Measurements from ENCODE around the gene SFXN5.

Gene SFXN5

DNA sequence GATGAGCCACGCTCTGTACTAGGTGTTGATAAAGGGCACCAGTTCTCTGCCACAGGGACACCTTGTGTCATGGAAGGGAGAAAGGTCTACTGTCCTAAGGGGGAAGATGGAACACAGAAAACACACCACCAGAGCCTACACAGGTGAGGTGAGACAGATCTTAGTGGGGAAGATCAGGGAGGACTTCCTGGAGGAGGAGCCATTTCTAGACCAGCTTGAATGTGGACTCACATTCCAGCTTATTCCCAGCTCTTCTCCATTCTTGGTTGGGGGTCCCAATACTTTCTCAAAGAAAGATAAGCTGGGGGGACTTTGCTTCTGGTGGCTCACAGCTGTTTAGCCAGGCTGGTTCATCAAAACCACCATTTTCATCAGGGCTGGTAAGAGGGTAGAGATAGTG is 118.0 kb downstream of the SFXN5 start:
- DNase-seq = no peak

DNA sequence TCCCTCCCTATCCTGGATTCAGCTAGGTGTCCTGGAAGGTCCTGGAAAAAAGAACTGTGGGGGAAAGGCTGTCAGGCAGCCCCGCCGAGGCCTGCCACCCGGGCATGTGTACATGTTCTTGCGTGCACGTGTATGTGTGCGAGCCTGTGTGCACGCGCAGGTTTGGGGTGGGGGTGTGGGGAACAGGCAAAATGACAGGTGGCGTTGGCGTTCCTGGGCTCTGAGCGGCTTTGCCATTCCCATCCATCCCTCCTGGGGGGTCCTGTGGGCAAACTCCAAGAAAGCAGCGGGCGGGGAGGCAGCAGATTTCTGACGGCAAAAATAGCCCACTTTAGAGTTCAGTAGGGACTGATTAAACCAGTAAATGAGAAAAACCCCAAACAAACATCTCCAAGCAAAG is 118.6 kb downstream of the SFXN5 start:
- DNase-seq = no peak

DNA sequence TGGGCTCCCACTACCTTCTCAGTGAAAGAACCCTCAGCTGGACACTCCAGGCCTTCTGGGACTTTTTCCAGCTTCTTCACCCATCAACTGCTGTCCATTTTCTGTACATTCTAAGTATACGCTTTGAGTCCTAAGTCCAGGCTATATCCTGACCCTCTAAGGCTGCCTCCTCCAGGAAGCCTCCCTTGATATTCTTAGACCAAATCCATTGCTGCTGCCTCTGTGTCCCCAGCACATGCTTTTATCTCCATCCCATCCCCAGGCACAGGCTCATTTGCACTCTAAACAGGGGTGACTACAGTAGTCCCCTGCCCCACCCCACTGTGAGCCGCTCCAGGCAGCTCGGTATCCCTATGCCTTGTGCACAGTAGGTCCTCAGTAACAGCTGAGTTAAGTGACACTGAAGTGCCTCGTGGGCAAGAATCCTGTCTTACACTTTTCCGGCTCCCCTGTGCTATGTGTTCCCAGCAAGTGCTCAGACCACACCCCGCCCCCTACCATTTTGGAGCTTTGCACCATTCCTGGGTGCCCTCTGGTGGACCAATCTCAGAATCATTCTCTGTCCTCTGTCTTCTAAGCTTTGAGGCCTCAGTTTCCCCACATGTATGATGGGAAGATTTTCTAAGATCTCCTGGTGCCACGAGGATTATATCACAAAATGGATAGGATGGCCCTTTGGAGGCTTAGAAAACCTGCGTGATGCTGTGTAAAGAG is 119.2 kb downstream of the SFXN5 start:
- DNase-seq = no peak

DNA sequence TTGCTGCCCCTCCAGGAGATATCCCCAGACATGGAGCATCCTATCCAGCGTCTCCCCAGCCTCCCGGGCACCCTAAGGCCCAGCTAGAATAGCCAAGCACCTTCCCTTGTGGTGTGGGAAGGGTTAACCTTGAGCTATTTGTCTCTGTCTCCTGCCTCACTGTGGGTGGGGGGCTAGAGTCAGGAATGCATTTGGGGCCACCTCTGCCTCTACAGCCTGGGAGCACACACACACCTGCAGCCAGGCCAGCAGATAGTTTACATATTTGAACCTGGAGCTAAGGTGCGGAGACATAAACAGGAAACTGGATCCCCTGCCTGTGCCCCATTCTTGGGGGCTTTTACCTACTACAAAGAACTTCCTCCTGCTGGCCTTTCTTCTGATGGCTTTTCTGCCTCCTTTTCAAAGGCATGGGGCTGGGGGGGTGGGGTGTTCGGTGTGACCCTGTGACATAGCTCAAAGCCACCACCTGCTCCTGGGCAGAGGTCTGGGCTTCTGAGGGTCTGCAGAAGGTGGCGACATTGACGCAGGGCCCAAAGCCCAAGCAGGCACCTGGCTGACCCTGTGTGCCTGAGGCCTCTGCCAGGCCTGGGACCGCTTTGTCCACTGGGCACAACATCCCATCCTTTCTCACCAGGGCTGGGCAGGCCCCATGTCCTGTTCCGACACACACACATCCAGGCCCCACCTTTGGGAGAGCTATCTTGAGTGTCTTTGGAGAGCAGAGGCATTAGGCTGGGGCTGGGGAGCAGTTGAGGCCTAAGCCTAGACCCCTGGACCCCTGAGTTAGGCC is 120.0 kb downstream of the SFXN5 start:
- no peak for DNase-seq

DNA sequence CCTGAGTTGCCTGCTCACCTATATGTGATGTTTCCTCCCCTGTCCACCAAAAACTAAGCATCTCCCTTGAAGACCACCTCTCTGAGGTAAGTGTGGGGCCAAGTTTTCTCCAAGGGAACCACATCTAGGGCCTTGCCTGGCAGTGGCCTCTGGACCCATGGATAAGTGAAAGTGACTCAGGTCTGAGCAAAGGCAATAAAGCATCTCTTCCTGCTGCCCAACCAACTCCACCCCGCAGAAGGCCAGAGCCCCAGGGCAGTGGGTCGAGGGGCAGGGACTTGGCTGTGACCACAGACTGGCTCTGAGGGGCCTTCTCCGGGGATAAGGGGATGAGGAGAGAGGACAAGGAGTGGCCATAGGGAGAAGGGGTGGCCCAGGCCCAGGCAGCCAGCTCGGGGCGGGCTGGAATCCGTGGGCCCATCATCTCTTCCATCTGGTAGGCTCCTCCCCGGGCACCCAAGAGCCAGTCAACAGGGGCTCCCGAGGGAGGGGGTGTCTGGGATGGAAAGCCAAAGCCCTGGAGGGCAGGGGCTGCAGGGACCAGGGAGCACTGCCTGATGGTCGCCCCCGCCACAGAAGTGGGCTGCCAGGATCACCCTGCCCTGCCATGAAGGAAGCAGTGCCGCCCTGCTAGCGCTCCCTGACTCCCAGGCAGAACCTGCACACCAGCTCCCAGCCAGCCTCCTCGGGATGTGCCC is 120.8 kb downstream of the SFXN5 start:
- no peak for DNase-seq

DNA sequence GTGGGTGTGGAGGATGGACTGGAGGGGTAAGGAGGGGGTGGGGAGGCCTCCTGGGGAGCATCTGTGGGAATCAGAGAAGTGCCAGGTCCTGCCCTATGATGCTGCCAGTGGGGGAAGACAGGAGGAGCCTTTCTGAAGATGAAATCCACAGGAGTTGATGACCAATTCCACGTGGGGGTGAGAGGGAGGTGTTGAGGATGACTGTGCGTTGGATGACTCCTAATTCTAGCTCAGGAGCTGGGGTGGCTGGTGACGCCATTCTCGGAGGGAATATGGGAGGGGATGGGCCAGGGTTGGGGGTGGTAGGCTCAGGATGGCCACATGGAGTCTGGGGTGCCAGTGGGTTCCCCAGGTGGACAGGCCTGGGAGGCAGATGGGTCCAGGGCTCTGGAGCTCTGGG is 121.9 kb downstream of the SFXN5 start:
- DNase-seq = no peak

DNA sequence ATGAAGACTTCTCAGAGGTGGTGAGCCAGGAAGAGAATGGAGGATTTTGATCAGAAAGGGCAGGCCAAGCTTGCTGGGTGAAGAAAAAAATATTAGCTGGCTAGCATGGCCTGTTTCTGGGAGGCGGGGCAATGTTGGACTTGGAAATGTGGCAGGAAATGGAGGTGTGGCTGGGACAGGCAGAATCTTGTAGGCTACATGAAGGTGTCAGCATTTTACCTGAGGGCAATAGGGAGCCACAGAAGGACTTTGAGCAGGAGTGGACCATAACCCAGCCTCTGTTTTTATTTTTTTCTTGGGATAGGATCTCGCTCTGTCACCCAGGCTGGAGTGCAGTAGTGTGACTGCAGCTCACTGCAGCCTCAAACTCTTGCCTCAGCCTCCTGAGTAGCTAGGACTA is 122.5 kb downstream of the SFXN5 start:
- no peak for DNase-seq

DNA sequence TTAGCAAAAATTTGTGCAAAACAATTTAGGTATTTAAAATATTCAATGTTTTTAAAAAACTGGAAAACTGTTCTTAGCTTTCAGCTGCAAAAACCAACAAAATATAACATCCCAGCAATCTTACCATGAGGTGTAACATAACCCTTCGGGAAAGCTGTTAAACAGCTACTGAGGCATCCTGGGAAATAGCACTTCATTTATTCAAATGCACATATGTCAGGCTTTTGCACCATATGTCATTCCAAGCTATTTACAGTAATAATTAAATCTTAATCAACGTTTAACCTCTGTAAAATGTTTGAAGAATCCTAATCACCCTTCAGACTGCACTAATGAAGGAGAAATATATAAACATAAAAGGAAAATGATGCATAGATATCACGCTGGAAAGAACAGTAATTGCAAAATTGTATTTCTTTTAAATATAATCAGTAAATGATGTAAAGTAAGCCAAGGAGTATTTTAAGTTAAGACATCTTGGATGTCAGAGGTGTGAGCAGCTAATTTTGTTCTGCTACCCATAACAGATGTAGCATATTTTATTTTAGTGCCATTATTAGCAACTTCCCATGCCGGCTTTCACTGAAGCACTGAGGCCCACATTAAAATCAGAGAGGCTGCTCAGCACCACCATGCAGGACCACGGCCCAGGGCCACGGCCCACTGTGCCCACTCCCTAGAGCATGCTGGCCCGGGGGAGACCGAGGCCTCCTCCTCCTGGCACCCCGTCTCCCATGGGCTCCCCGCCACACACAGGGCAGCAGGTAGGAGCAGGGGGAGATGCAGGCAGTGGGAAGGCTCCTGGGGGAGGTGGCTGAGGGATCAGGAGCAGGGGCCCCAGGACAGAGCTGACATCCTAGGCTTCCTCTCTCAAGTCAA is 123.3 kb downstream of the SFXN5 start:
- DNase-seq = no peak

DNA sequence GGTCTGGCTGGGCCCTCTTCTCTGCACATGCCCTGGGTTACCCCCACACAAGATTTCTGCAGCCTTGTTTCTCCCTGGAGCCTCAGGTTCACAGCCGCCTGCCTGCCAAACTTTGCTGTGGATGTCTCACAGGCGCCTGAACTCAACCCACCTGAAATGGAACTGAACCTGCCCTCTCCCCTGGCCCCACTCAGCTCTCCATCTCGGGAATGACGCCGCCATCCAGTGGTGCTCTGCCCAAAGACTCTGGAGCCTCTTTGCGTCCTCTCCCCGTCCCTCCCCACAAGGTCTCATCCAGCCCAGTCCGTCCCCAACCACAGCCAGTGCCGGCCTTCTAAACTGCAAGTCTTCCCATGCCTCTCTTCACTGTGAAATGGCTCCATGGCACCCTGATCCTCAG is 125.0 kb downstream of the SFXN5 start:
- no peak for DNase-seq

DNA sequence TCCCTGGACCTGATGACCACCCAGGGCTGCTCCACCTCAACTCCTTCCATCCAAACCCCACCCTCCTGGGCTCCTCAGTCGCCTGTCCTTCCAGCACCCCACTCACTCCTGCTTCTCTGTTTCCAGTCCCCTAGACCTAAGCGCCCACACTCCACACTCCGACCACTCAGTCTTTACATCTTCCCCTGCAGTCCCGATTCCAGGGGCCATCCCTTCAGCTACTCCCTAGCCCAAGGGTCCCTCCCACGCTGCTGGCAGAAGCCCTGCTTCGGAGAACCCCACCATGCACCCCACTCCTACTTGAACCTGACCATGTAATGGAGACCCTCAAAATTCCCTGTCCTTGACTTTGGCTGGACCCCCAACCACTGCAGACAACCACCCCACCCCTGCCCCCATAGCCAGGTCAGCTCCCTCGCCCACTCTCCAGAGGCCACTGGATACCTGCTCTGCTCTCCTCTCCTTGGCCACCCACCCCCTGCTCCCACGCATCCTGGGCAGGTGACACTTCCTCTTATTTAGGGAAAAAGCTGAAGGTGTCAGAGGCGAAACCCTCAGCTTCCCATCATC is 126.0 kb downstream of the SFXN5 start:
- DNase-seq = no peak

DNA sequence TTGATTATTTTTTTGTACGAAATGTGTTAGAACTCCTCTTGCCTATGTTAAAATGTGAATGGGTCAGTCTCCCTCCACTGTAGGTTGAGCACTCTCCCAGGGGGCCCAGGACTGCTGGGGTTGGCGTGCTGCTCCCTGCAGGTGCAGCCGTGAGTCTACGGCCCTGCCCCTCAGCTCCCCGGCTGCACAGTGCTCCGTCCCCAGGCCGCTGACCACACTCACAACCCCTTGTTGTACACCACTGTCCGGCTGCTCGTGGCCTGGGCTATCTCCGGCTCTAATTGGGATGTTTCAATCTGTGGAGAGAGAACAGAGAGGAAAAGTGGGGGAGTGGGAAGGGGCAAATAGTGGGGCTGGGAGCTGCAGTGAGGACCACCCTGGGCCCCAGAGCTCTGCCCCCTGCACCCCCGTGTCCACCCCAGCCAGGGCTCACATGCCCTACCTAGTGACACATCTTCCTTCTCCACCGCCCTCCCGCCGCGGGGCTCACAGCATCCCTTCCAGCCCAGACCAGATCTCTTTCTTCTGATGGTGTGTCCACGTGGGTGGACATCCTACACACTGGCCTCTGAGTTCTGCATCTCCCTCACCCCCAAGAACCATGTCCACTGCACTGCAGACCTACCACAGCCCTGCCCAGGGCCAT is 126.6 kb downstream of the SFXN5 start:
- no peak for DNase-seq

DNA sequence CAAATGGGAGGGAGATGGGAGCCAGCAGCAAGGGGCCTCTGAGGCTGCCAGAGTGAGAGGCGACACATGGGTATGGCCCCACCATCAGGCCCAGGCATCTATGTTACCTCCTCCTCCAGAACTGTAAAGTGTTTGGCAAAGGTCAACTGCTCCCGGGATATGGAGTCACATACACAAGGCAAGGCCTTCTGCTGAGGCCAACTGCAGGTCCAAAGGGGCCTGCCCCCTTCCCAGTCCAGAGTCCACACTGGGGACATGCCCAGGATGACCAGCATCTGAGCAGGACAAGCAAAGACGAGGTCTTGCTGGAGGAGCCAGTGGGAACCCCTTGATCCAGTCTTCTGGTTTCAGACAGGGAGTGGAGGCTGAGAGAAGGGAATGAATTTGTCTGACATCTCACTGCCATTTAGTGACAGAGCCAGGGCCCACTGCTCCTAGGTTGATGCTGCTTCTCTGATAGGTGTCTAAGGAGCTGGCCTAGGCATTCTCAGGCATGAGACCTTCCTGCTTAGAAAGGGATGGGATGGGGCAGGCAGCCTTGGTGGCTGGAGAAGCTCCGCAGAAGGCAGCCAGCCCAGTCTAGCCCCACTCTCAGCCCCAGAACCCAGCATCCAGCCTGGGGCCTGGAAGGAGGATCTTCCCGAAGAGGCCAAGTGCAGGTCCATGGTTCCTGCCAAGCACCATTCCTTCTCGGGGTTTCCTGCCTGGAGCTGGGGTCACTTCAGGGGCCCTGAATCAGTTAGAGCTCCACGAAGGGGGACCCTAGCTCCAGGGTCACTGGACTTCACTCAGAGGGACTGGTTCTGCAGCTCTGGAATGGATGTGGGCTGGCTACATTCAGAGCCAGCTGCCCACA is 127.7 kb downstream of the SFXN5 start:
- DNase-seq = no peak

DNA sequence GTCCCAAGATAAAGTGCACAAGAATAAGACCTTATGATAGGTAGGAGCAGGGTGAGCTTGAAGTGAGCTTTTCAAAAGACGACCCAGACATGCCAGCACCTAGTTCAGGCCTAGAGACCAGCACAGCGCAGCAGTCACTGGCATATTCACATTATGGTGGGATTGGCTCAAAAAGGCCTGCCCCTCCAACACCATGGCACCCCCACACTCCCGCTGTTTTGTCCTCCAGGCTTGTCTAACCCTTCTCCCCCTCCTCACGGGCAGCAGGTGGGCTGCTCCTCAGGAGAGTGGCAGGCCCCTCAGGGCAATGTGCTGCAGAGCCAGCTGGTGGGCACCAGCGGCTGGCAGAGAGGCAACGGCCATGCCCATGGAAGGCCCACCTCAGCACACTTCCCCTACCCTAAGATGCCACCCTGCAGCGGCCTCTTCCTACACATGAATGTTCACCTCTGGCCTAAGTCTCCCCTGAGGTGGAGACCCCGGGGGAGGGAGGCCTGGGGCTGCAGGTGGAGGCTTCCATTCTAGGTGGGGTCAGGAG is 128.6 kb downstream of the SFXN5 start:
- no peak for DNase-seq

DNA sequence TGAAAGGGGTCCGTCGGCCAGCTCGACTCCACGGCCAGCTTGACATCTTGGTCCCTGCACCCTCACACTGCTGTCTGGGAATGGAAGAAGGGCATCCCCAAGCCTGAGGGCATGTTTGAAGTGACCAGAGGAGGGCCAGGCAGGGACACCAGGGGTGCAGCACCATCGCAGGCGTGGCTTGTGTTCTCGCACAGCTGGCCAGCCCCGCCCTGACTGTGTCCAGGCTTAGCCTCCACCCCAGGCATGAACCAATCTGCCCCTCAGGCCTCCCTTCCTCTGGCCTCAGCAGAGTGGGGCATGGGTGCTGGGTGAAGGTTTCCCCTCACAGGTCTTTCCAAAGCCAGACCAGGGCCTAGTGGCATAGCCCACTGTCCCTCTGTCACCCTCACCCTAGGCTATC is 129.2 kb downstream of the SFXN5 start:
- no peak for DNase-seq

DNA sequence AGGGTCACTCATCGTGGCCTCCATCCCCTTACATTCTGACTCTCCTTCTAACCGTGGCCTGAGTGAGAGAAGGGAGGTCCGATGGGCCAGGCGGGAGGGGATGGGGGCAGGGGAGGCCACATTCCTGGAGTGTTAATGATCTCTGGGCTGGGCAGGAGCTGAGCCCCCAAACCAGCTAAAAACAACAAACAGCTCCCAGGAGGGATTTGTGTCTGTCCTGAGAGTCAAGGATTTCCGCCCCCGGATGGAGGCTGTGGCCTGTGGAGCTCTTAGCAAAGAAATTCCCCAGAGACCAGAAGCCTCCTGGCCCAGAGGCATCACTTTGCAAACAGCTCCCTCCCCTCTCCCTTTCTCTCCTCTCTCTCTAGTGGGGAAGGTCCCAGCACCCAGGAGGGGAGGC is 130.7 kb downstream of the SFXN5 start:
- no peak for DNase-seq

DNA sequence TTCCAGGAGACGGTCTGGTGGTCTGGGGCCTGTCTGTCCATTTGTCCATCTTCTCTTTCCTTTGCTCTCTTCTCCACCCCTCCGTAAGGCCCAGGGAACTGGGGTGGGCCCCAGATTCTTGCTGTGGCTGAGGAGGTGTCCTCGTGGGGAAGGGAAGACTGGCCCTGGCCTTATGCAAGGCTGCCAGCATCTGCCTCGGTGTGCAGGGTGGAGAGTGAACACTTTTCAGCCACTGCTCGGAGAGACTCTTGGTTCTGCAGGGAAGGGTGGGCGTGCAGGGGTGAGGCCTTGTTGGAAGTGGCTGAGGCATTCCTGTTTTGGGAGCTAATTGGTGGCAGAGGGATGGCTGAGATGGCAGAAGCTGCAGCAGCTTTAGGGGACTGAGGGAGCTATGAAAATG is 131.2 kb downstream of the SFXN5 start:
- DNase-seq = no peak

DNA sequence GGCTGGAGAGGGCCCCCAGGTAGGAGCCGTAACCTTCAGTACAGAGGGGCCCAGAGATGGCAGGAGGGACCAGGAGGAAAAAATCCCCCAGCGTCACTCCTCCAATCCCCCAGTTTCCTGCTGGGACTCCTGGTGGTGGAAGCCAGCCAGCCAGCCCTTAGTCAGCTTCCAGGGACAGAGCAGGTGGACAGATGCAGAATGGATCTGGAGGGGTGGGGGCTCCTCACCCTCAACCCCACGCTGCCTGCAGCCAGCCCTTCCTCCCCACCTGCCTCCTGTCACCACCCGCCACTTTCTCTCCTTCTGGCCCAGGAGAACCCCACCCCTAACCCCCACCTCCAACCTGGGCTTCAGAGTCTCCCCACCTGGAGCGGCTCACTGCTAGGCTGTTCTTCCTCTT is 133.1 kb downstream of the SFXN5 start:
- no peak for DNase-seq

DNA sequence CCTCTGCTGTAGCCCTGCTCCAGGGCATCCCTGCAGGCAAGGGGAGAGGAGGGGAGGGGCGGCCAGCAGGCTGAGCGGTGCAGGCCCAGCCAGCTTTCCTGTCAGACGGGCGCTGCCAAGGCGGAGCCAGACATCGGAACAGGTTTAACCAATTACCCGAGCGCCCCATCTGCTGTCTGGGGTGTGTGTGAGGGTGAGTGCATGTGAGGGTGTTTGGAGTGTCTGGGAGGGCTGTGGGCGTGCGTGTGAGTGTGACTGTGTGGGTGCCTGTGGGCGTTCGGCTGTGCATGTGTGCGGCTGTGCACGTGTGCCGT is 134.2 kb downstream of the SFXN5 start:
- no peak for DNase-seq

DNA sequence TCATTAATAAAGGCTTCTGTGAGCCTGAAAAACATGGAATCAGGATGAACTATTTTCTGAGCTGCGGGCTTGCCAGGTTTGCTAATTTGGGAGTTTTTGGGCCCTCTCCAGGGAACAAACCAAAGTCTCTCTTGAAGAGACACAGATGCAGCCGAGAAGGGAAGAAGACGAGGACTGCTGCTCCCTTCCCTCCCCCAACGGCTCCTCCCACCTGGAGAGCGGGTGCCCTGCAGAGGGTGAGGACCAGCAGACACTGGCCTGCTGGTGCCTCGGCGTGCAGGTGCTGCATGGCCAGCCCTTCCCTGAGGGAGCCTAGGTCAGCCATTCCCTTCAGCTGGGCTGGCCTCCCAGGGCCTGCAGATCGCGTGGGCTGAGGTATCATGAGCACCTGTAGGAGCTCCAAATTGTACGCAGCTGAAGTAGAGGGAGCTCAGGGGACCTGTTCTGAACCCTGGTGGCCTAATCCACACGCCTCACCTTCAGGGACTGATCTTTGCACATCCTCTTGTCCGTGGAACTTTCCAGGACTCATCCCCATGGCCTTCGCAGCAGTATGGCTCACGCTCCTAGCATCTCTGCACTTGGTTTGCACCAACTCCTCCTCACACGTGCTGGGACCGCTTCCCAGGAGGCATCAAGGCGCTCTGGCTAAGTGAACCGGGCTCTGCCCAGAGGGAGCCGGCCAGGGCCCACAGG is 134.7 kb downstream of the SFXN5 start:
- no peak for DNase-seq

DNA sequence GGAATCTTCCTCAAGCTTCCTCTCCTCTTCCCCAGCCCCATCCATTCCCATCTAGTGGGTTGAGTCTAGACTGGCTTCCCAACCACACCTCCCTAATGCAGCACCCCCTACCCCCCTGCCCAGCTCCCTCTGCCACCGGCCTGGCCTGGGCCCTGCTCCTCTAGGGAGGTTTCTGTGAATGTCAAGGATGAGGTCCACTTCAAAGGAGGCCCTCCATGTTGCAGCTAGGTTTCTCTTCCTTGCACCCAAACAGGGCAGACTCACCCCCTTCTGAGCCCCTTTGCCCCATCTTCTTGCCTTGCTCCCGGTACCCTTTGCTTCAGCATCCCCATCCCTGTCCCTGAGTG is 135.9 kb downstream of the SFXN5 start:
- no peak for DNase-seq
